ENCODE data around the gene GABRB3. TPM values are rescaled to one million over a fixed set of nuclear protein-coding genes. Genes with fewer than 3 reads are reported as not detected.

Gene GABRB3
- total and polyA plus RNA-seq, 2 donors (not counting 3 experiments of a cell fraction or from before 2014, with no cell fraction given) = 0.03 TPM; not detected in 1

GRCh38 chr15:26555898-26556297 lies 217.0 kb downstream of the GABRB3 start:
- BruUV-seq (replicated peaks) = no TSS peak
- intact Hi-C loops (cut with micrococcal nuclease) = no loop called here
- H3K79me2 ChIP-seq (ENCODE audit: control insufficient read depth, insufficient read depth, low read length) = no peaks in the 10 kb centered on the region

GRCh38 chr15:26551473-26551872 lies 221.4 kb downstream of the GABRB3 start:
- Histone ChIP-seq H3K9me3 (replicated peaks; ENCODE audit: control insufficient read depth, insufficient read depth, low read length) (peaks cover 5% of the 10 kb centered on the region), H4K20me1 (replicated peaks; ENCODE audit: control insufficient read depth, extremely low read depth, insufficient read depth, low read length) (no peaks in the 10 kb centered on the region), H3K4me1 (ENCODE audit: control insufficient read depth, extremely low read depth, insufficient read depth, low read length) (no peaks in the 10 kb centered on the region), H3K4me2 (ENCODE audit: insufficient read depth, low read length) (no peak overlapping the region), H3K9me1 (replicated peaks; ENCODE audit: control insufficient read depth, extremely low read depth, insufficient read depth, low read length) (no peaks in the 10 kb centered on the region), H3K79me2 (ENCODE audit: control insufficient read depth, insufficient read depth, low read length) (no peaks in the 10 kb centered on the region), H3K36me3 (ENCODE audit: control insufficient read depth in 2 of 2, extremely low read depth in 1 of 2, insufficient read depth in 2 of 2, low read length in 2 of 2) (no peaks in the 10 kb centered on the region), H3K27ac (ENCODE audit: insufficient read depth, low read depth, low read length) (no peak overlapping the region), H2AFZ (ENCODE audit: low read depth, low read length) (no peak overlapping the region), H3K4me3 (replicated peaks in 1 of 3; ENCODE audit: insufficient read depth in 1 of 3, low read depth in 1 of 3, low read length in 3 of 3) (no peak overlapping the region), H3K27me3 (ENCODE audit: control insufficient read depth in 2 of 2, insufficient read depth in 2 of 2, low read length in 2 of 2) (no peaks in the 10 kb centered on the region), H3K9ac (replicated peaks; ENCODE audit: extremely low read depth, insufficient read depth, low read length) (no peak overlapping the region)
- DNase-seq (ENCODE audit: low read depth, low spot score) (no peak), FAIRE-seq (no peak)
- no TSS peak for BruUV-seq (replicated peaks)
- ChIA-PET POLR2A (no interaction called here), CTCF (no interaction called here)
- intact Hi-C loops (cut with micrococcal nuclease) (no loop called here), dilution Hi-C loops (cut with MboI; ENCODE audit: extremely low pct_ligation_motif_present, low sequenced_read_pairs) (no loop called here)
- TF ChIP-seq CTCF (IDR thresholded peaks at IDR 0.05; ENCODE audit: extremely low read depth in 1 of 2, insufficient read depth in 1 of 2, low read depth in 1 of 2, low read length in 2 of 2) = no peak
- TF ChIP-seq GATA2 (IDR thresholded peaks at IDR 0.05; ENCODE audit: insufficient read depth, insufficient read length, low read depth, low read length) = no peak
- TF ChIP-seq POLR2A (IDR thresholded peaks at IDR 0.05; ENCODE audit: low read depth, low read length) = no peak
- TF ChIP-seq POLR2AphosphoS5 (IDR thresholded peaks at IDR 0.05; ENCODE audit: insufficient read depth, low read depth, low read length) = no peak
- TF ChIP-seq, protein P1, sequence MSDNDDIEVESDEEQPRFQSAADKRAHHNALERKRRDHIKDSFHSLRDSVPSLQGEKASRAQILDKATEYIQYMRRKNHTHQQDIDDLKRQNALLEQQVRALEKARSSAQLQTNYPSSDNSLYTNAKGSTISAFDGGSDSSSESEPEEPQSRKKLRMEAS (IDR thresholded peaks at IDR 0.05; ENCODE audit: insufficient read depth, insufficient read length) = no peak
- TF ChIP-seq MYC (IDR thresholded peaks at IDR 0.05; ENCODE audit: low read depth, low read length) = no peak
- no peak for TF ChIP-seq JUN (IDR thresholded peaks at IDR 0.05; ENCODE audit: borderline replicate concordance, insufficient read depth, insufficient read length, low read depth)
- no peak for TF ChIP-seq EZH2 (IDR thresholded peaks at IDR 0.05; ENCODE audit: borderline replicate concordance, low read depth, low read length, severe bottlenecking)
- no peak for TF ChIP-seq FOS (IDR thresholded peaks at IDR 0.05; ENCODE audit: borderline replicate concordance, insufficient read depth, low read length)

More at GRCh38 chr15:26555898-26556297, 217.0 kb downstream of the GABRB3 start:
- DNase-seq (ENCODE audit: low read depth, low spot score) = no peak
- dilution Hi-C loops (cut with MboI; ENCODE audit: extremely low pct_ligation_motif_present, low sequenced_read_pairs) = no loop called here
- Histone ChIP-seq H3K27ac (ENCODE audit: insufficient read depth, low read depth, low read length) (no peak overlapping the region), H3K9me3 (replicated peaks; ENCODE audit: control insufficient read depth, insufficient read depth, low read length) (peaks cover 7% of the 10 kb centered on the region), H3K4me2 (ENCODE audit: insufficient read depth, low read length) (no peak overlapping the region), H3K27me3 (ENCODE audit: control insufficient read depth in 2 of 2, insufficient read depth in 2 of 2, low read length in 2 of 2) (no peaks in the 10 kb centered on the region), H4K20me1 (replicated peaks; ENCODE audit: control insufficient read depth, extremely low read depth, insufficient read depth, low read length) (no peaks in the 10 kb centered on the region), H3K4me1 (ENCODE audit: control insufficient read depth, extremely low read depth, insufficient read depth, low read length) (no peaks in the 10 kb centered on the region), H3K9me1 (replicated peaks; ENCODE audit: control insufficient read depth, extremely low read depth, insufficient read depth, low read length) (no peaks in the 10 kb centered on the region), H3K36me3 (ENCODE audit: control insufficient read depth in 2 of 2, extremely low read depth in 1 of 2, insufficient read depth in 2 of 2, low read length in 2 of 2) (no peaks in the 10 kb centered on the region), H3K9ac (replicated peaks; ENCODE audit: extremely low read depth, insufficient read depth, low read length) (no peak overlapping the region), H2AFZ (ENCODE audit: low read depth, low read length) (no peak overlapping the region), H3K4me3 (replicated peaks in 1 of 3; ENCODE audit: insufficient read depth in 1 of 3, low read depth in 1 of 3, low read length in 3 of 3) (no peak overlapping the region)
- TF ChIP-seq, protein P1 (IDR thresholded peaks at IDR 0.05; ENCODE audit: insufficient read depth, insufficient read length) = no peak
- TF ChIP-seq POLR2A (IDR thresholded peaks at IDR 0.05; ENCODE audit: low read depth, low read length) (no peak), GATA2 (IDR thresholded peaks at IDR 0.05; ENCODE audit: insufficient read depth, insufficient read length, low read depth, low read length) (no peak), JUN (IDR thresholded peaks at IDR 0.05; ENCODE audit: borderline replicate concordance, insufficient read depth, insufficient read length, low read depth) (no peak)
- ChIA-PET POLR2A (no interaction called here), CTCF (no interaction called here)
- no peak for FAIRE-seq

Measured in endothelial cell of umbilical vein (primary cell).